ENCODE results near the gene ORM2.

ORM2 gene

DNA sequence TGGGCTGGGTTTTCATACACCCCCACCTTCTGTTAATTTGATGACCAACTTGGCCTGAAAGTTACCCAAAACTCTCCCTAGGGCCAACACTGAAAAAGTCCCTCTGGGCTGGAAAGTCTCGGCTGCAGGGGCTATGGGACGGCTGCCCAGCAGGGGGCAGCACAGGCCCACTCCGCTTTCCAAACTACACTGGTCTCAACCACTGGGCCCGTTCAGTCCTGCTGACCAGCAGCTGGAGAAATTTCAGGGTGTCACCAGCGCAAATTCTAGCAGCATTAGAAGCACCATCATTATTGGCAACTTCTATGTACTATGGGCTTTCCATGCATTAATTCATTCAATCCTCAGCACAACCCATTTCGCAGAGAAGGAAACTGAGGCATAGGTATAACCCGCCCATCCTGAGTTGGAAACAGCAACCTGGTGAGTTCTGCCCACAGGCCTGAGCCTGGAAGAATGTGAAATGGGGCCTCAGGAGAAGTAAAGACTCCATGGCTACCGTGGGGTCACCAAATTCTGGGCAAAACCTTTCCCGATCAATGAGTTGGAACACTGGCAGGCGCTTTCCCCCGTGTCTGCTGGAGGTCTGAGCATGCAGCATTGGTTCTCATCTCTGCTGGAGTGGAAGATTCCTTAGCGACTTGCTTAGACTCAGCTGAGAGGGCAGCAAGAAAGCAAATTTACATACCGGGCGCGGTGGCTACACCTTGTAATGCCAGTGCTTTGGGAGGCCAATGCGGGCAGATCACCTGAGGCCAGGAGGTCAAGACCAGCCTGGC is 9.7 kb downstream of the ORM2 start:
- Histone ChIP-seq H3K79me2 (no peaks in the 10 kb centered on the region), H3K4me3 (ENCODE audit: low read depth, low read length) (no peak overlapping the region), H3K27me3 (ENCODE audit: control insufficient read depth, insufficient read depth, low read length) (no peaks in the 10 kb centered on the region), H2AFZ (no peak overlapping the region), H3K9ac (no peak overlapping the region), H3K27ac (no peak overlapping the region), H3K9me3 (ENCODE audit: control insufficient read depth, low read length) (no peaks in the 10 kb centered on the region), H3K4me1 (no peaks in the 10 kb centered on the region), H3K36me3 (ENCODE audit: control insufficient read depth, insufficient read depth, low read length) (no peaks in the 10 kb centered on the region), H3K4me2 (ENCODE audit: low read length) (no peak overlapping the region)
- TF ChIP-seq, protein P1, sequence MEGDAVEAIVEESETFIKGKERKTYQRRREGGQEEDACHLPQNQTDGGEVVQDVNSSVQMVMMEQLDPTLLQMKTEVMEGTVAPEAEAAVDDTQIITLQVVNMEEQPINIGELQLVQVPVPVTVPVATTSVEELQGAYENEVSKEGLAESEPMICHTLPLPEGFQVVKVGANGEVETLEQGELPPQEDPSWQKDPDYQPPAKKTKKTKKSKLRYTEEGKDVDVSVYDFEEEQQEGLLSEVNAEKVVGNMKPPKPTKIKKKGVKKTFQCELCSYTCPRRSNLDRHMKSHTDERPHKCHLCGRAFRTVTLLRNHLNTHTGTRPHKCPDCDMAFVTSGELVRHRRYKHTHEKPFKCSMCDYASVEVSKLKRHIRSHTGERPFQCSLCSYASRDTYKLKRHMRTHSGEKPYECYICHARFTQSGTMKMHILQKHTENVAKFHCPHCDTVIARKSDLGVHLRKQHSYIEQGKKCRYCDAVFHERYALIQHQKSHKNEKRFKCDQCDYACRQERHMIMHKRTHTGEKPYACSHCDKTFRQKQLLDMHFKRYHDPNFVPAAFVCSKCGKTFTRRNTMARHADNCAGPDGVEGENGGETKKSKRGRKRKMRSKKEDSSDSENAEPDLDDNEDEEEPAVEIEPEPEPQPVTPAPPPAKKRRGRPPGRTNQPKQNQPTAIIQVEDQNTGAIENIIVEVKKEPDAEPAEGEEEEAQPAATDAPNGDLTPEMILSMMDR (IDR thresholded peaks at IDR 0.05), result peak; percentile 35

DNA sequence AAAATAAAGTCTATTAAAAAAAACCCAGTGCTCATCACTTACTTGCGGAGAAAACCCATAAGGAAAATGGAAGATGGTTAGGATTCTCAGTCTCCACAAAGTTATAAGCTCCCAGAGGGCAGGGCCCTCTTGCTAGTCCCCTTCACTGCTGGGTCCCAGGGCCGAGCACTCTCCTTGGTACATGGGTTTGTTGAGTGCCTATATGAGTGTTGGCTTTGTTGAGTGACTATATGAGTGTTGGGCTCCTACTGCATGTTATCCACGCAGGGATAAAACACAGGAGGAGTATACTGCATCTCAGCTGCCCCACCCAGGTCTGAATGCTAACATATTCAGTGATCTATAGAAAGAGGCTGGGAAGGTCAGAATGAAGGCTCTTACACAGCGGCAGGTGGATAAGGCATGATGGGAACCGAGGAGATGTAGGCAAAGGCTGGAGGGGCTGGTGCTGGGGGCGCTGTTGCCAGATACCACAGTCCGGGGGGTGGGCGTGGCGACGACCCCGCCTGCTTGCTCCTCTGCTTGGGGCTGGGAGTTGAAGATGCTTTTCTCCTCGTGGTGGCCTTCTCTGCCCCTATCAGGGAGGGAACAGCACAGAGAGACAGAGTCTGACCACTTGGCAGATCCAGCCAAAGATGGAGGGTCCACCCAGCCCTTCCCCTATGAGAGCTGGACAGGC is 11.6 kb downstream of the ORM2 start:
- Histone ChIP-seq H3K36me3 (ENCODE audit: control insufficient read depth, insufficient read depth, low read length) (no peaks in the 10 kb centered on the region), H3K9me3 (ENCODE audit: control insufficient read depth, low read length) (no peaks in the 10 kb centered on the region), H3K27ac (no peak overlapping the region), H3K9ac (no peak overlapping the region), H3K4me1 (no peaks in the 10 kb centered on the region), H3K27me3 (ENCODE audit: control insufficient read depth, insufficient read depth, low read length) (no peaks in the 10 kb centered on the region), H3K4me3 (ENCODE audit: low read depth, low read length) (no peak overlapping the region), H3K79me2 (no peaks in the 10 kb centered on the region), H3K4me2 (ENCODE audit: low read length) (no peak overlapping the region), H2AFZ (no peak overlapping the region)
- TF ChIP-seq, protein P1 (IDR thresholded peaks at IDR 0.05), result no peak

DNA sequence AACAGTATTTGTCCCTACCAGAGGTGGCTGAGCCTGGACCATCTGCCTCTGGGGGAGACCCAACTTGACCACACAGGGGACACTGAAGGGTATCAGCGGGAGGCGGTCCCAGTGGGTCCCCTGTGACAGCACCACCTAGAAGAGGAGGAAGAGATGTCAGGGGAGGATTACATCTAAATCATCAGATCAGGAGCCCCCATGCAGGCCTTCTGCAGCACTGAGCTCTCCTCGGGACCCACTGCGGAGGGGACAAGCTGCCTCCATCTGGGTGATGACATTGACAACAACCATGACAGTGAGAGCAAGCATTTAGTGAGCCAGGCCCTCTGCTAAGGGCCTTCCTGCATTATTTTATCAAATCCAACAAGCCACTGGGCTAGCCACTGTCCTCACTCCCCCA is 12.3 kb downstream of the ORM2 start:
- Histone ChIP-seq H3K36me3 (ENCODE audit: control insufficient read depth, insufficient read depth, low read length) (no peaks in the 10 kb centered on the region), H3K4me2 (ENCODE audit: low read length) (no peak overlapping the region), H3K9me3 (ENCODE audit: control insufficient read depth, low read length) (no peaks in the 10 kb centered on the region), H3K27ac (no peak overlapping the region), H3K79me2 (no peaks in the 10 kb centered on the region), H3K27me3 (ENCODE audit: control insufficient read depth, insufficient read depth, low read length) (no peaks in the 10 kb centered on the region), H2AFZ (no peak overlapping the region), H3K4me3 (ENCODE audit: low read depth, low read length) (no peak overlapping the region), H3K4me1 (no peaks in the 10 kb centered on the region), H3K9ac (no peak overlapping the region)
- TF ChIP-seq, protein P1 (IDR thresholded peaks at IDR 0.05), result no peak

DNA sequence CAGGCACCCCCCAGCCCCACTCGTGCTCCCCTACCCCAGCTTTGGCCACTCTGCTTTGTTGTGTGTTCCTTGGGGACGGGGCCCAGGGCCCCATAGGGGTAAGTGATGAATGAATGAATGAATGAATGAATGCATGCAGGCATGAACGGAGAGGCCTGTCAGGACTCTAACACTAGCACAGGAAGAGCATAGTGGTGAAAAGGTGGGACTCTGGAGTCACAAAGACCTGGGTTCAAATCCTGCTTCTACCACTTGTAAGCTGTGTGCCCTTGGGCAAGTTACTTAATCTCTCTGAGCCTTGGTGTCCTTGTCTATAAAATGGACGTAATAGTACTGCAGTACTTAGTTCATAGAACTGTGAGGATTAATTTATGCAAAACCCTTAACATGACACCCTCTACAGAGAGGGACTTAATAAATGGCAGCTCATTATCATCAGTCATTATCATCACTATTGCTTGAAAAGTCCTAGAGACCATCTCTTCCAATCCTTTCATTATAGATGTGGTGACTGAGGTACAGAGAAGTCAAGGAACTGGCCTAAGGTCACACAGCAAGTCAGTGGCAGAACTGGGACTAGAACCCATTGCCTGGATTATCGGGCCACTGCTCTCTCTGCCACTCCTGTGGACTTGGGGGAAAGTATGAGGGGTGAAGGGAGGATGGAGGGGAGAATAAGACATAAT is 13.2 kb downstream of the ORM2 start:
- Histone ChIP-seq H3K4me3 (ENCODE audit: low read depth, low read length) (no peak overlapping the region), H3K9ac (no peak overlapping the region), H3K36me3 (ENCODE audit: control insufficient read depth, insufficient read depth, low read length) (no peaks in the 10 kb centered on the region), H3K4me2 (ENCODE audit: low read length) (no peak overlapping the region), H3K79me2 (no peaks in the 10 kb centered on the region), H3K4me1 (no peaks in the 10 kb centered on the region), H3K9me3 (ENCODE audit: control insufficient read depth, low read length) (no peaks in the 10 kb centered on the region), H3K27ac (no peak overlapping the region), H3K27me3 (ENCODE audit: control insufficient read depth, insufficient read depth, low read length) (no peaks in the 10 kb centered on the region), H2AFZ (no peak overlapping the region)
- TF ChIP-seq, protein P1 (IDR thresholded peaks at IDR 0.05), result no peak
